PC-9 (cell line): ENCODE data around the gene RHBDD1.

Source experiments
- CTCF ChIP-seq: fragments of 200-600 bp; sonication (generic); conservative IDR thresholded peaks from 2 replicates; pipeline ENCODE4 v1.6.1; 2017; ENCODE audit warnings: mixed run types, antibody characterized with exemption, mild to moderate bottlenecking, moderate library complexity
- EZH2 ChIP-seq: fragments of 200-600 bp; sonication (generic); IDR thresholded peaks from 2 replicates; pipeline ENCODE4 v1.8.0; 2017; ENCODE audit warnings: antibody characterized with exemption, low read depth

- TF ChIP-seq CTCF: no peak
- no peak for TF ChIP-seq EZH2
Measured at GRCh38 chr2:227035711-227036367, 200.0 kb downstream of the RHBDD1 start.
